Neural progenitor cell (in vitro differentiated cells): ENCODE measurements around the gene CACNA1D. TPM values are rescaled to one million over a fixed set of nuclear protein-coding genes. Genes with fewer than 3 reads are reported as not detected.
A peak's percentile ranks its signal among the peaks of the same experiment; 100 is the strongest.

Experiments used
- DNase-seq: peaks from one replicate; pipeline ENCODE4 v3.0.0-alpha.2; 2016; ENCODE audit warnings: low spot score
- H2AFZ ChIP-seq: fragments of 200-600 bp; sonication (generic); replicated peaks from 2 replicates; pipeline ENCODE4 v1.6.1; 2016; ENCODE audit warnings: antibody characterized with exemption
- H3F3A ChIP-seq: fragments of 200-600 bp; sonication (generic); 2 replicates; pipeline ENCODE4 v1.6.1; 2016; ENCODE audit warnings: antibody characterized with exemption, low read depth
- H3K27ac ChIP-seq: fragments of 200-600 bp; sonication (generic); 2 replicates; pipeline ENCODE4 v1.5.1; 2016; ENCODE audit warnings: mild to moderate bottlenecking
- H3K27me3 ChIP-seq: fragments of 200-600 bp; sonication (generic); 2 replicates; pipeline ENCODE4 v1.6.1; 2016; ENCODE audit warnings: mild to moderate bottlenecking, moderate library complexity
- H3K36me3 ChIP-seq: fragments of 200-600 bp; sonication (generic); 2 replicates; pipeline ENCODE4 v1.5.1; 2016
- H3K4me1 ChIP-seq: fragments of 200-600 bp; sonication (generic); 2 replicates; pipeline ENCODE4 v1.6.1; 2016; ENCODE audit warnings: mixed run types
- H3K4me2 ChIP-seq: fragments of 200-600 bp; sonication (generic); 2 replicates; pipeline ENCODE4 v1.6.1; 2016
- H3K4me3 ChIP-seq: fragments of 200-600 bp; sonication (generic); 2 replicates; pipeline ENCODE4 v1.5.1; 2016
- H3K79me2 ChIP-seq: fragments of 200-600 bp; sonication (generic); 2 replicates; pipeline ENCODE4 v1.6.1; 2016; ENCODE audit warnings: low read depth
- H3K9ac ChIP-seq: fragments of 200-600 bp; sonication (generic); 2 replicates; pipeline ENCODE4 v1.6.1; 2016
- H3K9me3 ChIP-seq: fragments of 200-600 bp; sonication (generic); 2 replicates; pipeline ENCODE4 v1.5.1; 2016; ENCODE audit warnings: low read depth
- H4K20me1 ChIP-seq: fragments of 200-600 bp; sonication (generic); 2 replicates; pipeline ENCODE4 v1.6.1; 2016; ENCODE audit warnings: low read depth
- H3K27ac Mint-ChIP-seq: 3 replicates; pipeline ENCODE4 v1.8.0; 2021; ENCODE audit warnings: mixed read lengths
- H3K27me3 Mint-ChIP-seq: 2 replicates; pipeline ENCODE4 v1.8.0; 2022; ENCODE audit warnings: low read depth, mild to moderate bottlenecking, inconsistent platforms, moderate library complexity, mixed read lengths; ENCODE audit not compliant: insufficient read depth
- H3K36me3 Mint-ChIP-seq: 3 replicates; pipeline ENCODE4 v1.8.0; 2021; ENCODE audit warnings: mixed read lengths
- H3K4me1 Mint-ChIP-seq: 3 replicates; pipeline ENCODE4 v1.8.0; 2021; ENCODE audit warnings: mixed read lengths
- H3K4me3 Mint-ChIP-seq: 3 replicates; pipeline ENCODE4 v1.8.0; 2021; ENCODE audit warnings: mild to moderate bottlenecking, moderate library complexity, mixed read lengths
- H3K9me3 Mint-ChIP-seq: 3 replicates; pipeline ENCODE4 v1.8.0; 2020; ENCODE audit warnings: mixed read lengths
- CTCF ChIP-seq: fragments of 200-600 bp; sonication (generic); IDR thresholded peaks from 2 replicates; pipeline ENCODE4 v1.5.1; 2017; ENCODE audit warnings: antibody characterized with exemption, mild to moderate bottlenecking
- EZH2 ChIP-seq: fragments of 200-600 bp; sonication (generic); IDR thresholded peaks from 2 replicates; pipeline ENCODE4 v1.6.1; 2017; ENCODE audit warnings: antibody characterized with exemption, mild to moderate bottlenecking, moderate library complexity
- EZH2phosphoT487 ChIP-seq: fragments of 200-600 bp; sonication (generic); IDR thresholded peaks from 2 replicates; pipeline ENCODE4 v1.6.1; 2017; ENCODE audit warnings: antibody characterized with exemption
- total RNA-seq: library from RNA; depleted of rRNA; stranded (reverse); fragments of >200 nt; gene quantifications from 2 replicates; pipeline ENCODE4 v1.2.3, GENCODE V29; 2015; ENCODE audit warnings: low replicate concordance

The CACNA1D gene
- total RNA-seq, 1 donor from 2014 or later, result 4.7 TPM

GRCh38 chr3:53791317-53791716 lies 296.9 kb downstream of the CACNA1D start:
- Mint-ChIP-seq H3K9me3 (no peaks in the 10 kb centered on the region), H3K4me3 (no peak overlapping the region), H3K36me3 (no peaks in the 10 kb centered on the region), H3K27me3 (no peaks in the 10 kb centered on the region), H3K4me1 (peaks cover 24% of the 10 kb centered on the region), H3K27ac (peak overlapping the region; percentile 18)
- no peak for DNase-seq
- H3K9me3 ChIP-seq, result no peaks in the 10 kb centered on the region
- H3K4me2 ChIP-seq, result no peak overlapping the region
- H3K79me2 ChIP-seq, result no peaks in the 10 kb centered on the region
- no peaks in the 10 kb centered on the region for H4K20me1 ChIP-seq
- H3K27me3 ChIP-seq, result no peaks in the 10 kb centered on the region
- H3K27ac ChIP-seq, result peak overlapping the region; percentile 65
- peaks cover 15% of the 10 kb centered on the region for H3K4me1 ChIP-seq
- no peak overlapping the region for H3K9ac ChIP-seq
- H3K36me3 ChIP-seq, result no peaks in the 10 kb centered on the region
- TF ChIP-seq EZH2phosphoT487 (no peak), EZH2 (no peak), CTCF (no peak)
- no peak overlapping the region for H3K4me3 ChIP-seq
- peaks cover 10% of the 10 kb centered on the region for H3F3A ChIP-seq
- H2AFZ ChIP-seq, result no peak overlapping the region

GRCh38 chr3:53792866-53793265 lies 298.5 kb downstream of the CACNA1D start:
- Histone ChIP-seq H3K9ac (no peak overlapping the region), H3K79me2 (no peaks in the 10 kb centered on the region), H3K9me3 (no peaks in the 10 kb centered on the region), H3K36me3 (no peaks in the 10 kb centered on the region), H2AFZ (no peak overlapping the region), H3K4me3 (no peak overlapping the region), H3F3A (peaks cover 10% of the 10 kb centered on the region), H4K20me1 (no peaks in the 10 kb centered on the region), H3K27ac (no peak overlapping the region), H3K4me1 (peaks cover 15% of the 10 kb centered on the region), H3K27me3 (no peaks in the 10 kb centered on the region), H3K4me2 (no peak overlapping the region)
- H3K27me3 Mint-ChIP-seq, result no peaks in the 10 kb centered on the region
- H3K36me3 Mint-ChIP-seq, result no peaks in the 10 kb centered on the region
- H3K4me3 Mint-ChIP-seq, result no peak overlapping the region
- H3K27ac Mint-ChIP-seq, result no peak overlapping the region
- DNase-seq, result no peak
- no peaks in the 10 kb centered on the region for H3K9me3 Mint-ChIP-seq
- H3K4me1 Mint-ChIP-seq, result peaks cover 24% of the 10 kb centered on the region
- TF ChIP-seq CTCF (no peak), EZH2 (no peak), EZH2phosphoT487 (no peak)

DNA sequence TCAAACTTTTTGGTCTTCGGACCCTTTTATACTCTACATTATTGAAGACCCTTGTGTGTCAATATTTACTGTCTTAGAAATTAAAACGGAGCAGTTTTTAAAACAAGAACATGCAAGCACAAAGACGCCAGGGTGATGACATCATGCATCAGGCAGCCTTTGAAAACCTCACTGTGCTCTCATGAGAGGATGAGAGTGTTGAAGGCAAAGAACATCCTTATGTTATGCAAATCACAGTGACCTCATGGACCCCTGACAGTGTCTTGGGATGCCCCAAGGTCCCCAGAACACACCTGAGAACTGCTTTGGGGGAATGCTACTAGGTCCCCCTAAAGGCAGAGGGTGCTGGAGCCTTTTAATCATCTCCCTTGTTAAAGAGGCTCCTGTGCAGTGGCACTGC lies 300.2 kb downstream of the CACNA1D start:
- H3K4me1 ChIP-seq, result peaks cover 15% of the 10 kb centered on the region
- H3K79me2 ChIP-seq, result no peaks in the 10 kb centered on the region
- Mint-ChIP-seq H3K9me3 (no peaks in the 10 kb centered on the region), H3K4me3 (no peak overlapping the region), H3K4me1 (peaks cover 21% of the 10 kb centered on the region), H3K27ac (no peak overlapping the region), H3K27me3 (no peaks in the 10 kb centered on the region), H3K36me3 (no peaks in the 10 kb centered on the region)
- H3K9ac ChIP-seq, result no peak overlapping the region
- H3K4me3 ChIP-seq, result no peak overlapping the region
- H3K27me3 ChIP-seq, result no peaks in the 10 kb centered on the region
- H3K9me3 ChIP-seq, result no peaks in the 10 kb centered on the region
- no peak for DNase-seq
- TF ChIP-seq EZH2phosphoT487 (no peak), EZH2 (no peak), CTCF (no peak)
- H3K36me3 ChIP-seq, result no peaks in the 10 kb centered on the region
- H4K20me1 ChIP-seq, result no peaks in the 10 kb centered on the region
- no peak overlapping the region for H3K4me2 ChIP-seq
- no peak overlapping the region for H2AFZ ChIP-seq
- H3K27ac ChIP-seq, result no peak overlapping the region
- H3F3A ChIP-seq, result peaks cover 10% of the 10 kb centered on the region

DNA sequence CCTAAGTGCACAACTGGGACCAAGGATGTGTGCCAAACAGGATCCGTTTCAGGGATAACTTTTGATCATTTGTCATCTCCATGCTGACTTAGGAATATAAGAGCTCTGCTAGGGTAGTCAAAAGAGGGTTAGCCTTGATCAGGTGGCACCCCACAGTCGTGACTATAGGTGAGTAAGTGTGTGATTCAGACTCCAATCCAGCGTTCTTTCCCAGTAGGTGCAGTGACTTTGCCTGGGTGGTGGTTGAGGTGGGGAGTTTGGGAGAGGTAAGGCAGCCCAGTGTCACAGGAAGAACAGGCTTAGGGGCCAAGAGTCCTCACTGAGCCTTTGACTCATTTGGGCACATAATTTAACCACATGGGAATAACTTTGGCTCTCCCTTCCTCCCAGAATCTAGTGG lies 300.8 kb downstream of the CACNA1D start:
- H3K27ac ChIP-seq, result no peak overlapping the region
- H3K4me2 ChIP-seq, result no peak overlapping the region
- H3K4me1 ChIP-seq, result peaks cover 15% of the 10 kb centered on the region
- no peak overlapping the region for H3K4me3 Mint-ChIP-seq
- TF ChIP-seq CTCF (no peak), EZH2 (no peak), EZH2phosphoT487 (no peak)
- H3K36me3 ChIP-seq, result no peaks in the 10 kb centered on the region
- H3K27me3 Mint-ChIP-seq, result no peaks in the 10 kb centered on the region
- no peaks in the 10 kb centered on the region for H3K79me2 ChIP-seq
- H2AFZ ChIP-seq, result no peak overlapping the region
- H3F3A ChIP-seq, result peaks cover 10% of the 10 kb centered on the region
- no peak overlapping the region for H3K9ac ChIP-seq
- no peak for DNase-seq
- no peaks in the 10 kb centered on the region for H4K20me1 ChIP-seq
- H3K27me3 ChIP-seq, result no peaks in the 10 kb centered on the region
- no peak overlapping the region for H3K4me3 ChIP-seq
- H3K4me1 Mint-ChIP-seq, result peaks cover 21% of the 10 kb centered on the region
- H3K9me3 ChIP-seq, result no peaks in the 10 kb centered on the region
- no peaks in the 10 kb centered on the region for H3K36me3 Mint-ChIP-seq
- H3K27ac Mint-ChIP-seq, result peak overlapping the region; percentile 68
- no peaks in the 10 kb centered on the region for H3K9me3 Mint-ChIP-seq
